HG02588 (cell line): ENCODE results near the gene SPIN1.

Experiments
- ATAC-seq: cut with Tn5 transposase; IDR thresholded peaks from one replicate; pipeline ENCODE4 v1.9.1; 2021; ENCODE audit warnings: mild to moderate bottlenecking, moderate library complexity; ENCODE audit not compliant: unreplicated experiment

The SPIN1 gene

DNA sequence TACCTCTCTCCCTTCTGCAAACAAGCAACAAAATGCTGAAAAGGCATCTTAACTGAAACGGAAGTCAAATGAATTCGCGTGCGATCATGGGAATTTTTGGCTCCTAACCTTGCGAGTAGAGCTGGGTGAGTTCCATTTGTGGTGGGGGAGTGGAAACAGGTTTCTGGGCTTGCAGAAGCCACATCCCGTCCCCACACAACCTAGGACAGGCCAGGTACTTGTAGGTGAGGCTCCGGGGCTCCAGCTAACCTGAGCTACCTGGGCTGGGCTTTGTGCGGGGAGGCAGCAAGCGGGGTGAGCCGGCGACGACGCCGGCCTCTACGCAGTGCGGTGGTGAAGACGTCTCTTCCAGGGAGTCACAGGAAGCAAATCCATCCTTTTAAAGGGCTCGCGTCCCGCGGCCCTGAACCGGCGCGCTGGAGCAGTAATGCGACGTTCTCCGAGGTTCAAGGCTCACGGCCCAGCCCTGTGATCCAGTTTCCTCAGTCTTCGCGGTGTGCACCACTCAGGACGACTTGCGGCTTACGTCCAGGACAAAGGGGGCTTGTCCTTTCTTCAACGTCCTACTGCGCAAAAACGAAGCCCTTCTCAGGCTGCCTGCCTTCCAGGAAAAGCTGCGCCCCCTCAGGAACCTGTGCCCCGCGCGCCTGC is 567 bp upstream of the SPIN1 start:
- peak; percentile 8 for ATAC-seq

DNA sequence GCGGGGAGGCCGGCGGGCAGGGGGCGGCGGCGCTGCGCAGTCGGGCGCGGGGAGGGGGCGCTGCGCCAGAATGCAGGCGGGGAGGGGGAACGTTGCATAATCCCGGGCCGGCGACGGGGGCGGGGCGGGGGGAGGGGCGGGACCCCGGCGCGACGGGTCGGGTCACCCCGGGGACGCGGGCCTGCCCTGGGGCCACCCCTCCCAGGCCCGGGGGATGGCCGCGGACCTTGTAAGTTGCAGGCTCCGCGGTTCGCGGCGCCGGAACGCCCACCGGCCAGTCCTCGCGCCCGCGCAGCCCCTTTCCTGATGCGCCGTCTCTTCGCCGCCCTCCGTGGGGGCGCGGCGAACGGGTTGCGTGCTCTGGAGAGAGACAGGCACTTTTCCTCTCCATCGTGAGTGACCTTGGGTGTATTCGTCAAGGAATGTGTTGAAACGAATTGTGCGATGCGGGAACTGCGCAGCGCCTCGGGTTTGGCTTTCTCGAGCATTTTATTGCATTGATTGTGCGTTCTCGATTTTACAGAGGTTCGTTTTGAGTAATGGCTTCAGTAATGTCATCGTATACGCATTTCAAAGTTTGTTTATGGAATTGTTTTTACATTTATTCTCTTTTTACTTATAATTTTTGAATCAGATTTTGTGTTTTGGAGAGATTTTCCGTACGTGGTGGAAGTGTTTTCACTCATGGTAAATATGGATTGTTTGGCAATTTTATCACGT is 802 bp downstream of the SPIN1 start:
- ATAC-seq: peak; percentile 20

DNA sequence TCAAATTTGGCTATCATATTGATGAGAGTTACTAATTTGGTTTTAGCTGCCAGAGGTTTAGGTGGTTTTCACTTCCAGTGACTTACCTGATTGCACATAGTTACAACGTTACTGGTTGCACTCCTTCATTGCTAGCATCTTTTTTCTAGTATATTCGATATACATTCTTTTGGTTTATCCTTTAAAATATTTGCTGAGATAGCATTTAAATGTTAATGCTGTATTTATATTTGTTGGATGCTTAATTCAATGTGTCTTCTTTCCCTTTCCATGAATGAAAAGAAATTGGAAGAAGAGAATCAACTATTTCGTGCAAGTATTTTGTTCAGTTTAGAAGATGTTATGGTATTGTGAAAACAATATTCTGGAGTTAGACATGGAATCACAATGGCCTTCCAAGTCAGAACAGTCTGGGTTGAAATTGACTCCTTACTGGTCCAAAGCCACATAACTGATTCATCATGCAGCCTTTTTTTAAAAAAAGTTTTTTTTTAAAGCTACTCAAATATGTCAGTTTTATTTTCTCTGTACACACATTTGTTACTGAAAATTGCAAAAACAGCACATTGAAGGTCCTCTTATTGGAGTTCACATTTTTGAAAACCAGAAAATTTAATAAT is 2.2 kb downstream of the SPIN1 start:
- ATAC-seq: no peak

DNA sequence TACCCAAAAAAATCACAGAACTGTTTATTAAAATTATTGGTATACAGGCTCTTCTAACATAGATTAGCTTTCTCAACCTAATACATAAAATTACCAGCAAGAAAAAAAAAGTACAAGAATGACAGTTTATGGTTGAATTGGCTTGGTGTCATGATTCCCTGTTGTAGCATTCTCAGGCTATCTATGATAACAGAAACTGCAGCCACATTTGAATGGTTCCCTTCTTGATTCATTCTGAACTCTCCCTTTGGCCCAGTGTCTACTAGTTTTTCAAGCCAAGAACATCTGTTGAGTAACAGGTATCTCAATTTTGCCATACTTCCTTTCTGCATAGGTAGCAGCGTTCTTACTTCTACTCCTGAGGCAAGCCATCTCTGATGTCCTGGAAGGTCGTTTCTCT is 3.0 kb downstream of the SPIN1 start:
- no peak for ATAC-seq

DNA sequence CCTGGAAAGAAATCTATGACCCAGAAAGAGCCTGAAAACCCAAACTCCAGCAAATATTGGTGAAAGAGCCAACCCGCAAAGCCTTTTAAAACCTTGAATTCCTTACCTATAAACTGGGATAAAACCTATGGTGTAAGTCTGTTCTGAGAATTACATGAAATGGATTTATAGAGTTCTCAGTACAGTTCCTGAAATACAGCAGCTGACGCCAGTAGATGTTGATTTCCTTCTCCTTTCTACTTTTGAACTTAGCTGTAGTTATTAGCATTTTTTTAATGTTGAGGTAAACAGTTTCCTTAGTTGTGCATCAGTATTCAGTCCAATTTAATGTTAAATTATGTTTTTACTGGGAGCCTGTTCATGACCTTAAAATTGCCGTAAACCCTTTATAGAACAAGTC is 3.7 kb downstream of the SPIN1 start:
- no peak for ATAC-seq

DNA sequence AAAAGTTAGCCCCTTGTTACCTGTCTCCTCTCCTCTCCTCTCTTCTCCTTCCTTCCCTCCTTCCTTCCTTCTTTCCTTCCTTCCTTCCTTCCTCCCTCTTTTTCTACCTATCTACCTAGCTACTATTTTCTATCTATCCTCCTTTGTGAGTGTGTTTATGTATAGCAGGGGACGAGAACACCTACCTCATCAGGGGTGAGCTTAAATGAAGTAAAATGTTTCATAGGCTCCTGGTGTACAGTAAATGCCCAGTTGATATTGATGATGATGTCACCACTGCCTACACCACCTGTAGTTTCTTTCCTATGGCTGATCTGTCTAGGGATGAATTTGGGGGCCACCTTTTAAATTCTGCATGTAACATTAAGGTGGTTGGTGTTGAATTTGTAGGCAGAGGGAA is 4.3 kb downstream of the SPIN1 start:
- ATAC-seq: no peak

DNA sequence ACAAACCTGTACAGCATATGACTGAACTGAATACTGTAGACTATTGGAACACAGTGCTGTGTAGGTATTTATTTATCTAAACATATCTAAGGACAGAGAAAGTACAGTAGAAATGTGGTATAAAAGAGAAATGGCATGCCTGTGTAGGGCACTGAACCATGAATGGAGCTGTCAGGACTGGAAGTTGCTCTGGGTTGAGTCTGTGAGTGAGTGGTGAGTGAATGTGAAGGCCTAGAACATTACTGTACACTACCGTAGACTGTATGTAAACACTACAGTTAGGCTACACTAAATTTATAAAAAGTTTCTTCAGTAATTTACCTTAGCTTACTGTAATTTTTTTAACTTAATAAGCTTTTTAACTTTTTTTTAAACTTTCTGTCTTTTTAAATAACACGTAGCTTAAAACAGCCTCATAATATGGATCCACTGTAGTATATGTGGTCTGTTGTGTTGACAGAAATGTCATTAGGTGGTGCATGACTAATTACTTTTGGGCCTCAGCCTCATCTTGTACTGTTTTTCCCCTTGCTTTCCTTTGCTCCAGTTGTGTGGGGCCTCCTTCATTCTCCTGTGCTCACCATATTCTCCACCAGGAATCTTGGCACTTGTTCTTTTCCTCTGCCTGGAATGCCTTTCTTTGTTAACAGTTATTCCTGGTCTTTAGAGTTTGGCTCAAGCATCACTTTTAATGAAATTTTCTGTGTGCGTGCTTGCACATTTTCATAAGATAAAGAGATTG is 8.8 kb downstream of the SPIN1 start:
- no peak for ATAC-seq

DNA sequence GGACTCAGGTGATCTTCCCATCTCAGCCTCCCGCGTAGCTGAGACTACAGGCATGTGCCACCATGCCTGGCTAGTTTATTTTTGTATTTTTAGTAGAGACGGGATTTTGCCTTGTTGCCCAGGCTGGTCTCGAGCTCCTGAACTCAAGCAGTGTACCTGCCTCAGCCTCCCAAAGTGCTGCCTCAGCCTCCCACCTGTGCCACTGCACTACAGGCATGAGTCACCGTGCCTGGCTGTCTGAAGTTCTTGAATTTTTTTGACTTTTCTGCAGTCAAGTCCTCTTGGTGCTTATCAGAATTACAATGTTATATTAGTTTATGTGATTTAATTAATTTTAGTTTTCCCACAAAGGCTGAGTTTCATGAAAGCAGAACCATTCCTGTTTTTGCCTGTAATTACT is 9.8 kb downstream of the SPIN1 start:
- no peak for ATAC-seq

DNA sequence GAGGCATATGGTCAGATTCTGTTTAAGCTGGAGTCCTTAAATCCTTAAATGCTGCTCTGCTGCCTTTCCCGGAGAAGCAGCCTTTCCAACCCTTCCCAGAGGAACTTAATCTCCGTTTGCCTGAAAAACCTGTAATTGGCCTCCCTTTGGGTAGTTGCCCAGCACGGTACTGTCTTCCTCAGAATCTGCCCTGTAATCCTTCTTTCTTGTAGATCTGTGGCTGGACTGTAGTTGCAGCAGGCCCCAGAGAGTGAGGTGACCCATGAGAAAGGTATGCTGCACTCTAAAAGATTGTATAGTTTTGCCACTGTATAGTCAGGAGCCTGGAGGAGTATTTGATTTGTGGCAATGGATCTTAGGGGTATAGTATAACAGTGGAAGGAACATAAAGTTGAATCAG is 11.7 kb downstream of the SPIN1 start:
- ATAC-seq: no peak

DNA sequence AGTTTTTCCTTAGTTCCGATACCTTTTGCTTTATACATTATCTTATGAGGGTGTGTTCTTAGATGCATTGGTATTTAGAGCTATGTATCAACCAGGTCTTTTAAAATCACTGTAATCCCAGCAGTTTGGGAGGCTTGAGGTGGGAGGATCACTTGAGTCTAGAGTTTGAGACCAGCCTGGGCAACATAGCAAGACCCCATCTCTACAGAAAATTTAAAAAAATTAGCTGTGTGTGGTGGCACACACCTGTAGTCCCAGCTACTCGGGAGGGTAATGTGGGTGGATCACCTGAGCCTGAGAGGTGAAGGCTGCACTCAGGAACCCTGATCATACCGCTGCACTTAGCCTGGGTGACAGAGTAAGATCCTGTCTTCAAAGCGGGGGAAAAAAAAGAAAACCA is 15.1 kb downstream of the SPIN1 start:
- ATAC-seq: no peak

DNA sequence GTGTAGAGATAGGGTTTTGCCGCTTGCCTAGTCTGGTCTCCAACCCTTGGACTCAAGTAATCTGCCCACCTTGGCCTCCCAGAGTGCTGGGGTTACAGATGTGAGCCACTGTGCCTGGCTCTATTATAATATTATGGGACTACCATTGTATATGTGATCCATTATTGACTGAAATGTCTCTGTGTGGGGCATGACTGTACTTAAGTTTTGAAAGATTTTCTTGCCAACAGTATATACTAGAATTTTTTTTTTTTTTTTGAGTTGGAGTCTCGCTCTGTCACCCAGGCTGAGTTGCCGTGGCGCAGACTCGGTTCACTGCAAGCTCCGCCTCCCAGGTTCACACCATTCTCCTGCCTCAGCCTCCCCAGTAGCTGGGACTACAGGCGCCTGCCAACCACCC is 17.8 kb downstream of the SPIN1 start:
- no peak for ATAC-seq

DNA sequence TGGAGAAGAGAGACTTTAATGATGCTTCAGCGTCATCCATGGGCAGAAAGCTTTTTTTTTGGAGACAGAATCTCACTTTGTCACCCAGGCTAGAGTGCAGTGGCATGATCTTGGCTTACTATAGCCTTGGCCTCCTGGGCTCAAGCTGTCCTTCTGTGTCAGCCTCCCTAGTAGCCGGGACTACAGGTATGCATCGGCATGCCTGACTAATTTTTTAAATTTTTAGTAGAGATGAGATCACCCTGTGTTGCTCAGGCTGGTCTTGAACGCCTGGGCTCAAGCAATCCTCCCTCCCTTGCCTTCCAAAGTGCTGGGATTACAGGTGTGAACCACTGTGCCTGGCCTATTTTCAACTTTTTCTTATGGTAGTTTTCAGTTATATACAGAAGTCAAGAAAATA is 23.2 kb downstream of the SPIN1 start:
- ATAC-seq: no peak

DNA sequence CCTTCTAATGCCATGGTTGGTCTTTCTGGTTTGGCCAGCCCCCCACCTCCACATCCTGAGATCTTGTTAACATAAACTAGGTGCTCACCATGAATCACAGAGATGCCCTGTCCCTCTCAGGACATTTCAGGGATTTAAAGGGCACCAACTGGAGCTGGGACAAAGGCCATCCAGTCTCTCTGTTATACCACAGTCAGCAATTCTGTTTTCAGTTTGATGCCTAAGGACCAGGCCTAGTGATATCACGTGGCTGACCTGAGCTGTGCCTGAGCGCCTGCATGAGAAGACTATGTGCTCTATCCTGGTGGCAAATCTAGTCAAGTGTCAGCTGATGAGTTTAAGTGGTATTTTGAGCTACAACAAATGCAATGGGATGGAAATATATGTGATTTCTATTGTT is 26.1 kb downstream of the SPIN1 start:
- no peak for ATAC-seq

DNA sequence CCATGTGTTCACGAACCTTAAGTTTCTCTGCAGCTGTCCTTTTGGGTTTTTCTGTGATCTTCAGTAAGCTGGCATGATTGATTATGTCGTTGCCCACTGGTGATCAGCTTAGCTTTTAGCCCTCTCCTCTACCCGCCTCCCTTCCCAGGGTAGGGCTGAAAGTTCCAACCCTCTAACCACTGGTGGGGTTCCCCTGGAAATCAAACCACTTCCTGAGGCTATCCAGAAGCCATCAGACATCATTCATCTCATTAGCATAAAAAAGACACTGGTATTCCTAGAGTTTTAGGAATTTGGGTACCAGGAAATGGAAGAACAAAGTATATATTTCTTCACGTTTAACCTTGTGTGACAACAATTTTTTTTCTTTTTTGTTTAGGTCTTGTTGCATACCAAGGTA is 29.8 kb downstream of the SPIN1 start:
- no peak for ATAC-seq

DNA sequence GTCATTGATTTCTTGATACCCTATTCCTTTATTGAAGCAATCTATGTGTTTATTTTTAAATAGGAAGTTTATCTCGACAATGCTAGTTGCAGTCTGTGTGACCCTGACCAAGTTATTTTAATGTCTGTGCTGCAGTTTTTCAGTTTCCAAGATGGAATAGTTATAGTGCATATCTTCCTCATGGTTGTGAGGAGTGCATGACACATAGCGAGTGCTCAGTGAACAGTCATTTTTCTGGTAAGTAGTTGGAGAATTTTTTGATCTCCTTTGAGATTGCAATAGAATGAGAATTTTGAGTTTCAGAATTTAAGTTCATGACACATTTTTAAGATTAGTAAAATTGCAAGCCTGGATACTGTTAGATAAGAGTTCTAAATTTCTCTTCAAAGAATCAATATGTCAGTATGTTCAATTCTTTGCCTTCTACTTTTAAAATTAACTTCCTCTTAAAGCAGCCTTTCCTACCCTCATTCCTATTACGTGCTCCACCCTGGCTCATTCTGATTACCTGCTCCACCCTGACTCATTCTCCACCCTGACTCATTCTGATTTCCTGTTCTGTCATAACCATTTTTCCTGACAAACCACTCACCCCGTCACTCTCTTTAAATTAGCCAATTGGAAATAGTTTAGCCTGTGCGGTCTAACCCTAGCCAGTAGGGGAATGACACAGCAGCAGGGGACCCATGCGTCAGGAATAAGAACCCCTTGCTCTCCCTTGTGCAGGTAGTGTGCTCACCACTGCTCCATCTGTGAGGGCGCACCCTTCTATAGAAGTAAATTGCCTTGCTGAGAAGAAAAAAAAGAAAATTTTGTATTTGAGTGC is 30.7 kb downstream of the SPIN1 start:
- ATAC-seq: no peak

DNA sequence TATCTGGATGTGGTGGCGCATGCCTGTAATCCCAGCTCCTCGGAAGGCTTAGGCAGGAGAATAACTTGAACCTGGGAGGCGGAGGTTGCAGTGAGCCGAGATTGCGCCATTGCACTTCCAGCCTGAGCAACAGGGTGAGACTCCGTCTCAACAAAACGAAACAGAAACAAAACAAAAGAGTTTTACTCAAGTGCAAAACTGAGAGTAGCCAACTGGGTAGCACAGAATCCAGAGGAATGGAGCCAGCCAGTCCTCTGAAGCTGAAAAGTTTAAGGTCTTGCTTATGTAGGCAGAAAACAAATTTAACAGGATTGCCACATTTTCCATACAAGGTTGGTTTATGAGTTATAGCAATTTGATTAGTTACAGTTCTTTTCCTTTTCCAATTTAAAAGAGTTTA is 32.0 kb downstream of the SPIN1 start:
- ATAC-seq: no peak

DNA sequence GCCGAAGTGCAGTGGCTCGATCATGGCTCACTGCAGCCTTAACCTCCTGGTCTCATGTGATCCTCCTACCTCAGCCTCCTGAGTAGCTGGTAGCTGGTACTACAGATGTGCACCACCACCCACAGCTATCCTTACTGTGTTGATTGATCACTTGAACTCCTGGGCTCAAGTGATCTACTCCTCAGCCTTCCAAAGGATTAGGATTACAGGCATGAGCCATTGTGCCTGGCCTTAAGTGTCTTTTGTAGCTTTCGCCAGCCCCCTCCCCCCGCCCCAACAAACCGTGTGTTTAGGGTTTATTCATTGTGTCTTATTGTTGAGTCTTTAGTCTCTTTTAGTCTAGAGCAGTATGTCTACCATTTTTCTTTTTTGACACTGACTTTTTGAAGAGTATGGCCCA is 33.1 kb downstream of the SPIN1 start:
- ATAC-seq: no peak

DNA sequence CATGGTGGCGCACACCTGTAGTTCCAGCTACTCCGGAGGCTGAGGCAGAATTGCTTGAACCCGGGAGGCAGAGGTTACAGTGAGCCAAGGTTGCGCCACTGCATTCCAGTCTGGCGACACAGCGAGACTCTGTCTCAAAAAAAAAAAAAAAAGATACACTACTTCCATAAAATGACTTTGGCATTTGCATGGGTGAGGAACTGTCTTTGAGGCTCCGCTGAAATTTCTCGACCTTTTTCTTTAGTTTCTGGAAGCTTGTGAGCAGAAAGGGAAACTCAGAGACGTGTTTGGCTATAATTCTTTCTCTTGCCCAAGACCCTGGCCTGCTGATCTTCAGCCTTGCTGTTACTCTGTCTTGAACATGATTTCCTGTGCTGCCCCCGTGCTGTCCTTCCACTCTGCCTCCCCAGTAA is 37.3 kb downstream of the SPIN1 start:
- ATAC-seq: no peak

DNA sequence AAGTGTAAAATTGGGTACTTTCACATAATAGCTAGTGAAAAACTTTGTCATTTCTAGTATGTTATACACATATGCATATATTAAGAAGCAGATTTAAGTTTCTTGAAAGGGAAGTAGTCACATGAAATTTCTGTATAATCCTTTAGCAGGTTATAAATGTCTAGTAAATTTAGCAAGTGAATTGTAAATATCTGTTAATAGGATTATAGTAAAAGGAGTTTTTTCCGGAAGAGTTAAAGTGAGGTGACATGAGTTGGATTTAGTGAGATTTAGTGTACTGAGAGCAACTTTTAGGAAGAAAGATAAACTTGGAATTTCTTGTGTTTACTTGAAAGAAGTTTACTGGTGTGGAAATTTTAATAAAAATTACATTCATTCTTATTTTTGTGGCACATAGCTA is 38.4 kb downstream of the SPIN1 start:
- no peak for ATAC-seq

DNA sequence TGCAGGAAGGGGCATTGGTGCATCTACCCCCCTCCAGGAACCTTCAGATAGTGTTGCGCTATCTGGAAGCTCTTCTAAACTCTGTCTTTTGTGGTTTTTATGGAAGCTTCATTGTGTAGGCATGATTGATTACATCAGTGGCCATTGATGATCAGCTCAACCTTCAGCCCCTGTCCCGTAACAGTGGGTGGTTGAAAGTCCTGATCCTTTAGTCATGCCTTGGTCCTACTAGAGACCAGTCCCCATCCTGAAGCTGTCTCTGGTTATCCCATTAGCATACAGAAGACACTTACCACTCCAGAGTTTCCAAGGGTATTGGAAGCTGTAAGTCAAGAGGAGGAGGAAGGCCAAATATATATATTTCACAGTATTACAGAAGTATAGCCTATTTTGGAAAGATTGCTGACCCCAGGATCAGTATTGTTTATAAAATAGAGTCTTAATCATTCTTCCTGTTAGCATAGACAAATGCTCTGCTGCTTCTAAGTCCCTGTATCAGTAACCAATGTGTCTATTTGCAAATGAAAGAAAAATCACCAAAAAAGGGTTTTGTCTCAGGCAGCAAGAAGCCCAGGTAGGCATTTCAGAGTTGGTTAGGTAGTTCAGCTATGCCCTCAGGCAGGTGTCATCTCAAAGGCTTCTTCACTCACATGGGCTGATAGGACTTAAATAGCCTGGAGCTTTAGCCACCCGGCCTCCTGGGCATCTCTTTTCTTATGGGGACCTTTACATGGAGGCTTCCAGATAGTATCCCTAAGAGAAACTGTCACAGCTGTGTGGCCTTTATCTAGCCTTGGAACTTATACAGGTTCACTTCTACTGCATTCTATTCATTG is 41.6 kb downstream of the SPIN1 start:
- ATAC-seq: no peak
